ENCODE data around the gene EPS15. TPM values are rescaled to one million over a fixed set of nuclear protein-coding genes. Genes with fewer than 3 reads are reported as not detected.

EPS15 gene
- total and polyA plus RNA-seq, 2 of the 8 experiments (the other 6 are each of a cell fraction or from before 2014, with no cell fraction given) = 15.9 to 57.2 TPM

- no peak for TF ChIP-seq RNF2 (IDR thresholded peaks at IDR 0.05; ENCODE audit: borderline replicate concordance, low read depth, low read length, missing control alignments, poor library complexity, severe bottlenecking)
Observed at GRCh38 chr1:51321924-51322280, 197.2 kb downstream of the EPS15 start (continued).

Measured in H1 (cell line).